Endothelial cell of umbilical vein (primary cell): Measurements from ENCODE around the gene IL36RN.

Experiments used
- FOS ChIP-seq: IDR thresholded peaks from 2 replicates; pipeline ENCODE4 v1.6.1; 2011; ENCODE audit warnings: mild to moderate bottlenecking, low read length, moderate library complexity, borderline replicate concordance; ENCODE audit not compliant: insufficient read depth
- POLR2A ChIP-seq: IDR thresholded peaks from 2 replicates; pipeline ENCODE4 v1.6.1; 2012; ENCODE audit warnings: low read depth, mild to moderate bottlenecking, control low read depth, low read length
- POLR2AphosphoS5 ChIP-seq: IDR thresholded peaks from 2 replicates; pipeline ENCODE4 v1.6.1; 2012; ENCODE audit warnings: low read depth, mild to moderate bottlenecking, control low read depth, low read length, moderate library complexity; ENCODE audit not compliant: insufficient read depth
- TF ChIP-seq, protein P1 (sequence below), 2 donors: IDR thresholded peaks; 1 replicate in 1 of 2; 2 replicates in 1 of 2; pipeline ENCODE4 v1.5.1; 2011; ENCODE audit warnings: low read length in 2 of 2, mild to moderate bottlenecking in 2 of 2, moderate library complexity in 2 of 2, control low read depth in 1 of 2, inconsistent platforms in 1 of 2, low read depth in 1 of 2; ENCODE audit not compliant: insufficient read depth in 1 of 2; ENCODE audit errors: extremely low read depth in 1 of 2

DNA sequence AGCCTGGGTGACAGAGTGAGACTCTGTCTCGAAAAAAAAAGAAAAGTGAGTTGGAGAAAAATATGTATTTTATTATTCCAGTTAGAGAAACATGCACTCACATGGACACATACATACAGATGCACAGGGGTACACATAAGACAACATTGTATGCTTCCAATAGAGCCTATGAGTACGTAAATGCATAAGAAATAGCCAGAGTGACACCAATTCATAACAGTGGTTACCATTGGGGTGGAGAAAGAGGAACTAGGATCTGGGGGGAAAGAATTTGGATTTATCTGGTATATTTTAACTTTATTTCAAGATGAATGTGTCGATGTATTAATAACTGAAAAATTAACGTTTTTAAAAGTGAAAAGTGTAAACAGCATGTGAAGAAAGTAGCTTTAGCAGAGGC, 37.7 kb upstream of the IL36RN start:
- TF ChIP-seq POLR2AphosphoS5 (no peak), POLR2A (no peak), FOS (no peak)
- TF ChIP-seq, protein P1, sequence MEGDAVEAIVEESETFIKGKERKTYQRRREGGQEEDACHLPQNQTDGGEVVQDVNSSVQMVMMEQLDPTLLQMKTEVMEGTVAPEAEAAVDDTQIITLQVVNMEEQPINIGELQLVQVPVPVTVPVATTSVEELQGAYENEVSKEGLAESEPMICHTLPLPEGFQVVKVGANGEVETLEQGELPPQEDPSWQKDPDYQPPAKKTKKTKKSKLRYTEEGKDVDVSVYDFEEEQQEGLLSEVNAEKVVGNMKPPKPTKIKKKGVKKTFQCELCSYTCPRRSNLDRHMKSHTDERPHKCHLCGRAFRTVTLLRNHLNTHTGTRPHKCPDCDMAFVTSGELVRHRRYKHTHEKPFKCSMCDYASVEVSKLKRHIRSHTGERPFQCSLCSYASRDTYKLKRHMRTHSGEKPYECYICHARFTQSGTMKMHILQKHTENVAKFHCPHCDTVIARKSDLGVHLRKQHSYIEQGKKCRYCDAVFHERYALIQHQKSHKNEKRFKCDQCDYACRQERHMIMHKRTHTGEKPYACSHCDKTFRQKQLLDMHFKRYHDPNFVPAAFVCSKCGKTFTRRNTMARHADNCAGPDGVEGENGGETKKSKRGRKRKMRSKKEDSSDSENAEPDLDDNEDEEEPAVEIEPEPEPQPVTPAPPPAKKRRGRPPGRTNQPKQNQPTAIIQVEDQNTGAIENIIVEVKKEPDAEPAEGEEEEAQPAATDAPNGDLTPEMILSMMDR (IDR thresholded peaks at IDR 0.05; ENCODE audit: extremely low read depth in 1 of 2, insufficient read depth in 1 of 2, low read depth in 1 of 2, low read length in 2 of 2): no peak
